Germinal center (tissue), 1 donor: Measurements from ENCODE around the gene KCNIP4.

Source experiments
- DNase-seq: peaks from one replicate; pipeline ENCODE4 v3.0.0; 2012; ENCODE audit warnings: mixed read lengths, low spot score

The KCNIP4 gene

DNA sequence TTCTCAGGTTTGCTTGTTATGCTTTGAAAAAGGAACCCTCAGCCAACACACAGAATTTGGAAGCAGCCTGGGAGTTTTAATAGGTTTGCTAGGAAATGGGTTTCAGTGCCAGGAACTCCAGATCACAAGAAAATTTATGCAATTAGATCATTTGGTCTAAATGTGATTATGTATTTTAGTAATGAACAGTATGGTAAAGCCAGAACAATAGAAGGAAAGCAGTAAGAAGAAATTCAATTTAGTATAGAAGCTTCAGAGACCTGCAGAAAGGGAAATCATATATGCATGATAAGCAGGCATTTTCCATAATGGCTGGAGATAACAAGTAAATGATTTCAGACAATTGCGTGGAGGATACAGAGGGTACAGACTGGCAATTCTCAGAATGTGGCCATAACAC lies 184.7 kb downstream of the KCNIP4 start:
- DNase-seq: no peak

DNA sequence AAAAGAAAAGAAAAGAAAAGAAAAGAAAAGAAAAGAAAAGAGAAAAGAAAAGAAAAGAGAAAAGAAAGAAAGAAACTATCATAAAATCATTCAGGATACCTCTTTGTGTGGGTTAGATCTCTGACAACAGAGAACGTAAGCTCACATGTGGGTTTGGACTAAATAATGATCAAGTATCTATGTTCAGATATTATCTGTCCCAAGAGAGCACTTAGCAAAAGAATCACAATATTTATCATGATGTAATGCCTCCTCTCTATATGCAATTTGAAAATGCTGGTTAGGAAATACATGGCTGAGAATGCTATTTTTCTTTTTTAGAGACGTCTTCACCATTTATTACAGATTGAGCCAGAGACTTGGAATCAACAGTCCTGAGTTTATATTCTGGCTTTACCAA lies 191.3 kb downstream of the KCNIP4 start:
- no peak for DNase-seq

DNA sequence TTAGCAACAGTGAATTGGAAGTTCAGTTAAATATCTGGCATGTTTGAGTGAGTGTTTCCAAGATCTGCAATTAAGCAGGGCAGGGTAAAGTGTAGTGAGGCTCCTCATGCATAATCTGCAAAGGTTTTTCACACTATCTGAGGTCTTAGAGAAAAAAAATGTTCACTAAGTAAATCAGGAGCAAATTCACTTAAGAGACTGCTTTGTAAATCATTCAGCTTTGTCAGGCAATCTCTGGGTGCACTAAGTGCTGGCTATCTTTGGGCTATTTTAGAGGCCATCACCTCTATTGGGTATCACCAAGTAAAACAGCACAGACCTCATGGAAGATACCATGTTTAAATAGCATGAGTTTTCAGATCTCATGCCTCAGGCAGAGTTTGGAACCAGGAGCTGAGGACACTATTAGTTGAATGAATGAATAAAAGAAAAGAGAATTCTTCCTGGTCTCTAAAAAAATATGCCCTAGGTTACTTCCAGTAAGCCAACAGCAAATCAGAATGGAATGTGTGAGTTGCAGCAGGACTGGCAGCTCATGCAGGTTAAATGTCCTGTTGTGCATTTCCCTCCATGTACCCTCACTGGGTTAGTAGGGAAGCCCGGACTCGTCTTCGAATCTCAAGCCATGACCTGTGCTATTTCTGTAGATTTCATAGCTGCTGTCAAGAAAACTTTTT lies 195.3 kb downstream of the KCNIP4 start:
- DNase-seq: no peak

DNA sequence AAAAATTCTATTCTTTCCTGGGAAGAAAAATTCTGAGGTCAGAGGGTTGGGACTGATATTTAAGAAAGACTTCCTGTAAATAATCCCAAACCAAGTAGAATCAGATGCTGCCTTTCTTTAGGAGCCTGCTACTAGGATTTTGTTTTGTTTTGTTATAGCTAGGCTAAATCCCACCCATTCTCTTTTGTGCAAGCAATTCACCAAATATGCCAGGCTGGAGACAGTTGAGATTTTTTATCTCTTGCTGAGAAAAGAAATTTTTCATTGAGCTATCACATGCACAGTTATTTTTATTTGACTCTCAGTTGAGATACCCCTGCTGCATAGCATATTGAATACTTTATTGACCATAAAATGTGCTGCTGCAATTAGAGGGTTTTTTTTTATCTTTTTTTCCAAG lies 196.0 kb downstream of the KCNIP4 start:
- DNase-seq: no peak

DNA sequence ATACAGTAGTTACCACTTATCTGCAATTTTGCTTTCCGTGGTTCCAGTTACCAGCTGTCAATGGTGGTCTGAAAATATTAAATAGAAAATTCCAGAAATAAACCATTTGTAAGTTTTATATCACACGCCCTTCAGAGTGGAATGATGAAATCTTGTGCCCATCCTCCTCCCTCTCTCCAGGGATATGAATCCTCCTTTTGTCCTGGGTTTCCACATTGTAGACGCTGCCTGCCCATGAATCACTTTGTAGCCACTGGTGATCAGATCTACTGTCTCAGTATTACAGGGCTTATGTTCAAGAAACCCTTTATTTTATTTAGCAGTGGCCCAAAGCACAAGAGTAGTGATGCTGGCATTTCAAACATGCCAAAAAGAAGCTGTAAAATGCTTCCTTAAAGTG lies 198.6 kb downstream of the KCNIP4 start:
- no peak for DNase-seq

DNA sequence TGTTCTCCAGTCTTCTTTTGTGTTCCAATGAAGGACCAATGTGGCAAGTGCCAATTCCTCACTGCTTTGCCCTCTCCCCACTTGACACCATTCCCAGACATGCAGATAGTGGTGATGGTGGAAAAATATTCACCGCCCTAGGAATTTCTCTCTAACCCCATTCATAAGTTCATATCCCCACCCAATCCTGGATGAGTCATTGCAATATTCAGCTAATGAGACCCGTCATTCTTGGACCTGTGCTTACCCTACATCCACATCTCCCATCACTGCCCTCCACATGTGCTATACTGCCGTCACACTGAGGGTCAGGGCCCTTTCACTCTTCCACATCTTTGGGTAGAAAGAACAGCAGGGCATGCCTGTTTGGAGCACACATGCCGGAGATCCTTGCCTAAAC lies 199.2 kb downstream of the KCNIP4 start:
- DNase-seq: no peak

DNA sequence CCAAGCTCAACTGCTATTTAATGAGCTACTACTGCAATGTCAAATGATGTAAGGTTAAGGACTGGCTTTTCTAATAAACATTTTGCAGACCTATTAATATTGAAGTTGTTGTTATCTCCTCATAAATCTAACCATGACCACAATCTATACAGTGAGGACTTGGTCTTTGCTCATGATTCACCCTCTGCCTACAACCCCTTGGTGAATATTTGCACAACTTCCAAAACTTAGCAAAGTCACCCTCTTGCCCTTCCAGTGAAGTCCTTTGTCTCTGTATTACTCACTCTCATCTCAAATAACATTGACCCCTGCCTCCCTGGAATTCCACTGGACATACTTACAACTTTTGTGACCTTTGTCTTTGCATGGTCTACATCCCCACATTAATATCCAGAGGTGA lies 204.5 kb downstream of the KCNIP4 start:
- DNase-seq: no peak

DNA sequence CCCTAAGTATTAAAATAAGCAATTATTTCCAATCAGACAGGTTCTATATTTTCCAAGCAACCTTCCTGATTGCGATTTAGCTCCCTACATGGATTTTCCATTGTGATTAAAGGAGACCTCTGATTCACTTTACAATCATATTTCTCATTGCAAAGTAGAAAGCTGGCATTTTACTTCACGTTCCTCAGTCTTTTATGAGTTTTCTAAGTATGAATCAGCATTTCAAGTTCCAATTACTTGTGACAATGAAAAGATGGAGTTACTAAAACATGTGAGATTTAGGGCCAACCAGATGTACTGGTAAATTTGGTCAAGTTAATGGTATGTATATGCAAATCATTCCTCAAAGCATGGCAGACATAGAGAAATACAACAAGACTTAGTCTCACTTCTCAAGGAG lies 206.2 kb downstream of the KCNIP4 start:
- DNase-seq: no peak

DNA sequence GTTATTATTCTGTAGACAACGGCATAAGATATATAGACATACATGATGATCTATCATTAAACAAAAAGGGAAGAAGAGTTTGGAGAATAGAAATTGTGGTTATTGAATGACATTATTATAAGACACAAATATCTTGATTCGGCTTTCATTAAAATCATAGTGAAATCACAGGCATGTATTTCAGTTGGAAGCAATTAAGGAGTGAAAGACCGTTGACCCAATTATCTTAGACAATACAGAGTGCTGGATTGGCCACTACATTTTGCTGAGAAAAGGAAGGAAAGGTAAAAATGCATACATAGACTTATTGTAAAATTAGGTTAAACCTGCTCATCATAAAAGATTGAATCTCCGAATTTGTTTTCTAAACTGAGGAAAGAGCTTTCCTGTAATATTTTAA lies 209.8 kb downstream of the KCNIP4 start:
- DNase-seq: no peak

DNA sequence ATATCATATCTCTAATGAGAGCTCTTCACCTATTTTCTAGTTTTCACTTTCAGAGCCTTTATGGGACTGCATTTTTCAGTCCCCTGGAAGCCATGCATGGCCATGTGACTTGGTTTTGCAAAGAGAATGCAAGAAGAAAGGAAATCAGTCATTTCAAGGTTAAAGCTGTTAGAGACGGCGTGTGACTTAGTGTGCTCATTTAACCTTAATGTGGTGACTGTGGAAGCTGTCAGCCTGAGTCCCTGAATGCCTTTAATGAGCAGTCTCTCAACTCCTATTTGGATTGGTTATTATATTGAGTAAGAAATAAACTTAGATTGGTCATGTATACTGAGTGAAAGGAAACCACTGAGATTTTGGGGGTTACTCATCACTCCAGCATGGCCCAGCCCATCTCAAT lies 212.7 kb downstream of the KCNIP4 start:
- DNase-seq: no peak

DNA sequence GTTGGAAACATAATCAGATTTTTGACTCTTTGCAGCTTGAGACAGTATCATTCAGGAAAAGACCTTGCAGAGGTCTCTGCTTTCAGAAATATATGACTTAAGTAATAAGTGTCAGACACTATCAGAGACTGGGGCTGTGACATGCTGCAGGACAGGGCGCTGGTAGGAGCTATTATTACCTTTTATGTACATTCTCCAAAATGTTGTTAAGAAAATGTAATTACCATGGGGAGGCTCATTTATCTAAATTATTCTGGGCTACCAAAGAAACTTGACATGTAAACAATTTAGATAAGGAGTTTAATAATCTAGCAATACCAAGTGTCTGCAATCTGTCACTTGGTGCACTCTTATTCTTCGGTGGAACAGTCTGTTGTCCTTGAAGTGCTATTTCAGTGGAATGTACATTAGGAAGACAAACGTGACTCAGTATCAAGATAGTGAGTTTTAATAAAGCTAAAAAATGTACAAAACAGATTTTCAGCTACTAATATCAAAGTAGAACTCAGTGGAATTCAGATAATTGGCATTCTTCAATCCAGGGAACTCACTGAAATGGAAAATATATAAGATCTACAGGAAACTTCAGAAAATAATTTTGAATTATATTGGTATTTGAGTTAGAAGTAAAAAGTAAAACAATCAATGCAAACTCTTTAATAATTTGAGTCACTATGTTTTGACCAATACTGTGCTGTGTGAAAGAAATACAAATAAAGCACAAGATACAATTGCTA lies 214.5 kb downstream of the KCNIP4 start:
- DNase-seq: no peak

DNA sequence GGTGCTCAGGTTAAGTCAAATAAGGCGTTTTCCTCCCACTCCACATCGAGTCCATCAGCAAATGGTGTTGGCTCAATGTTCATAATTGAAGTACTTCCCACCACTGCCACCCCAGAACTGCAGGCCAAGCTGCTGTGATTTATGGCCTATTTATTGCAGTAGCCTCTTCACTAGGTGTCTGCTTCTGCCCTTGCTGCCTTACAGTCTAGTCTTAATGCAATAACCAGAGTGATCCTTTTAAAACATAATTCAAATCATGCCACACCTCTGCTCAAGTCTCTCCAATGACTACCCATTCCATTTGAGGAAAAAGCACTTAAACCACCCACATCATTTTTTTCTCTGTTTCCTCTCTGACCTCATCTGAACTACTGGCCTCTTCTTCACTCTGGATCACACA lies 220.3 kb downstream of the KCNIP4 start:
- no peak for DNase-seq

DNA sequence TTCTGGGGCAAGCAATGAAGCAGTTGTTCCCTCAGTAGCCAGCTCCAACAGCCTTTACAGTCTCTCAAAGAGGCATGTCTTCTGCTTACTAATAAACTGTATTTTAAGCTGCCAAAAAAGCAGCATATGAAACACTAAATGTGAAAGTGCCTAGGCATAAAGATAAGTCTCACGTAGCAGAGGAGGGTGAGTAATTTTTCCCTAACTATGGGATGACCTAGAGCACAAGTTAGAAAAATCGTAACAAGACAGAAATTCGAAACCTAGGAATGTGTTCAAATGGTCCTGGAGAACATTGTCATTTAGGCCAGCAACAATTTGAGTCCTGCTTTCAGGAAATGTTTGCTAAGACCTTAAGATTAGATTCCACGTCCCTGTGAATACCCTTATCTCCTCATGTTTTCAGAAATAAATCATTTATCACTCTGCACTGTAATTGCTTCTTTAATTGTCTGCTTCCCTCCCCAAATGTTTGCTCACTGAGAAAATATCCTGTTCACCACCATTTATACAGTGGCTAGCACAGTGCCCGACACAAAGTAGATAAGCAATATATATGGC lies 222.2 kb downstream of the KCNIP4 start:
- no peak for DNase-seq

DNA sequence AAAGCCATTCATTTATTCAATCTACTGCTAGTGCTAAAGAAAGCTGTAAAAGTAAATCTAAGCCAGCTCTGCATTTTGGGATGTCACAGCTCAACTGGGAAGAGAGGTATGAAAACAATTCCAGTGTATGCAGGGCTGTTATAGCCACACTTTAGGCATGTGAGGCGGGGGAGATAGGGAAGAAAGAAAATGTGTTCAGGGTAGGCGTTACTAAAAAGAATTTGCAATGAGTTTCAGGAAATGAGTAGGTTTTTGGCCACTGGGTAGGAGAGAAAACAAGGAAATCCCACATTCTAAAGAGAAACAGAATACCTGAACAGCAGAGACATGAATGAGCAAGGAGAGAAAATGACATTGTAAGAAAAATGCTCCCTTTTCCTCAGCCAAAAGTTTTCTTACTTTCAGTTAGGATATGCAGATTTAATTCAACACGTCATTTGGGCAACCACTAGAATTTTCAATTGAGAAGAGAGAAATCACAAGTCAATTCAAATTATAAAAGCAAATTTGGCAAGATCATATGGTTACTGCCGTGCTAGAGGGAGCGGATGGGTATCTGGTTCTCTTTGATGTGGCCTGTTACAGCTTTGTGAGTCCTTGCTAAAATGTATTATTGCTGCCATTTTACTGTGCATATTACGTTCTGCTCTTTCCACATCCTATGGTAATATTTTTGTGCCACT lies 226.3 kb downstream of the KCNIP4 start:
- no peak for DNase-seq

DNA sequence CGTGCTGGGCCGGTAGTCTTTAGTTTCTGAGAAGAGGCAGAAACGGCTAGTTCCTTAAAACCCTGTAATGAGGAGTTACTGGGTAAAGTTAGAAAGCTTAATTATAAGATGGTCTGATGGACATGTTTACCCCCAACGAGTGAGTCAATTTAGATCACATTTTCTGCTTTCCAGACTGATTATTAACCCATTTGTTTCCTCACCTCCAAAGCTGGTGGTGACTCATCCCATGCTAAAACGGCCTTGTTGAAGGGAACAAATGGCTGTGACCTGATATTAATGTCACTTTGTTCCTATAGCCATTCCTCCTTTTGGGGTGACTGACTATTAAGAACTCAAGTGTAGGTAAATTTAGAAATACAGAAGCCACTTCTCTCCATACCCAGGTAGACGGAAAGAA lies 232.0 kb downstream of the KCNIP4 start:
- DNase-seq: no peak

DNA sequence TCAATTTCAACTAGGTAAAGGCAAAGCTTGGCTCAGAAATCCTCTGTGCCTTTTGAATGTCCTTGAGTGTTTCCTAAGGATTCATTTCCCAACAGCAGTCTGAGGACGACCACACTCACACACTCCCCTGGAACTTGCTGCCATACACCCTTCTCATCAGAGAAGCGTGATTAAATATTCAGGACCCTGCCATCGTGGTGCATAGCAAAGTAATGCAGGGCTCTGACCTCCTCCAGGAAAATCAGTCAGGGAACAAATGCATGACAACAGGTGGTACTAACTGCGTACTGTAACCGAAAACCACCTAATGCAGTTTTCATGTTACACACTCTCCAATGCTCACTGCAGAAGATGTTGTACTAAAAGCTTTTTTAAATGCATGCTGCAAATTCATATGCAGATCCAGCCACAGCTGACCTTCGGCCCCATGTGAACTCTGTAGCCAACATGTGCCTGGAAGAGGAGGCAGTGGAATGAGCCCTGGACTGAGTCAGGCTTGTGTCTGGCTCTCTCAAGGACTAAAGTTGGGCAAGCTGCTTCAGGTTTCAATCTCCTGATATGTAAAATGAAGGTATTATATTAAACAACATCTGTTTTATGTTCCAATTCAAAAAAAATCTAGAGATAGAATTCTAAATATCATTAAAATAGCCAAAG lies 238.3 kb downstream of the KCNIP4 start:
- DNase-seq: no peak

DNA sequence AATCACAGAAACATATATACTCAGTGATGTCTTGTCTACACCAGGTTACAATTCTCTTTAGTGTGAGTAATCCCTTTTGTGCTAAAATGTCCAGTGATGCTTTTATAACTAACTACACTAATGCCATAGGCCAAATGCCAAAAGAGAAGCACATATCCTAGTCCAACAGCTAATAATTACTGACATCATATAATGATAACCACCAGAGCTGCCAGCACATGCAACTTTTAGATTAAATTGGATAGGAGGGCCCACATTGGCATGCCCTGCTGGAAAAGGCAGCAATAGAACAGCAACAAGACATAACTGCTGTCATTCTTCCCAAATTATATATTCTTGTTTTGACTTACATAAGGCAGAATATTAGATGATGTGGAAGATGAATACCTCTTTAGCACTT lies 238.8 kb downstream of the KCNIP4 start:
- DNase-seq: no peak

DNA sequence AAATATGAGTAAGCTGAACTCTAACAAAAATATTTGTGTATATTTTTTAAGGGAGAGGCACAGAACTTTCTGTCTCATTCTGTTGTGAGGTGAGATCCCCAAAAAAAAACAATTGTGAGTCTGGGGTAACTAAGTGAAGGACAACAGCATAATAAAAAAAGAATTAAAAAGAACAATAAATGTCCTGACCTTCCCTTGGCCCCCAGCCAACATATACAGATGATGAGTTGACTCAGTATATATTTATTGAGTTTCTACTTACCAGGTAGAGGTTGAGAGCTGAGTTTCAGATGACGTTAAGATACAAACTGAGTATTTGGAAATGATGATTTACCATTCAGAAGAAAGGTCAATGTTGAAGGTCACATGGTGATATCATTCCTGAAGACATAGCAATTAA lies 239.5 kb downstream of the KCNIP4 start:
- no peak for DNase-seq

DNA sequence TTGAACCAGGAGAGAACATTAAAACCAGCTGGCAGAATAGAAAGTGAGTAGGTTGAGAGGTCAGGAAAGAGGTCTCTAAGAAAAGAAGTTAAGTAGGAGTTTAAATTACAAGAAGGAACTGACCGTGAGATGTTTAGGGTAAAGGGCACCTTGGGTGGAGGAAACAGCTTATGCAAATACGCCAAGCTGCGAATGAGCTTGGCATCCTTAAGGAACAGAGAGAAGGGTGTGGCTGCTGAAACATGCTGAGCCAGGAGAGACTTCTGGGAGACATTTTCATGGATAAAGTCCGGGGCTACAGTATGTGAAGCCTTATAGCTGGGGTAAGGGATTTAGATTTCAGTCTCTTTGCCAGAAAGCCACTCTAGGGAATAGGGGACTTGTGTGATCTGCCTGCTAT lies 249.1 kb downstream of the KCNIP4 start:
- DNase-seq: no peak

DNA sequence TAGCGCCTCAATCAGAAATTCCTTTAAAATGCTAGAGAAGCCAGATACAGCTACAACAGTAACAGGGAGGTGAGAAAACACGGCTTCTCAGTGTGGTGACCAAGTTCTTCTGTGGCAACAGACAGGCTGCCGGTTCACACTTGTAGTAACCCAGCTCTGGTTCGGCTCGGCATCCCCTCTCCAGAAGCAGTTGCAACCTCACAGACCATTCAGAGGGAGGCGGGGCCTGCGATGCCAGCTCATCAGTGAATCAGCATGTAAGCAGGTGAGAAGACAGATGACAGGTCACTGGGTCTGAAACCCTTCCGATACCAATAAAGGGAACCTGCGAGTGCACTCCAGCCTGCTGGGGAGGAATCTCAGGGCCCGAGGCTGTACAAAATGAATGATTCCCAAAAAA lies 251.0 kb downstream of the KCNIP4 start:
- DNase-seq: no peak

DNA sequence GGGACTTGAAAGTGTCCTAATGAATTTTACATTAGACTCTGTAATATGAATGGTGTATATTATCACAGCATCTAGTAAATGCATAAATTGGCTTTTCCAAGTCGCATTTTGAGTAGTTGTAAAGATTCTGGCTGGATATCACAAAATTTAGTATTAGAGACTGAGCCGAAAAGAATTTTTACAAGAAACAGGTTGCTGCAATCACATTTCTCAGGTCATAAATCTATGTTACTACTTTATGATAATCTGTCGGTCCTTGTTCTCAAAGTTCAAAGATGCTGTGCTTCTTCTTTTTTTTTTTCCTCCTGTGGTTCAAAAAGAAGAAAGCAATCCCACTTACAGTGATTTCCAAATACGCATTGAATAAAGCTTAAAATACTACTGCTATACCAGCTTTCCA lies 253.4 kb downstream of the KCNIP4 start:
- DNase-seq: no peak

DNA sequence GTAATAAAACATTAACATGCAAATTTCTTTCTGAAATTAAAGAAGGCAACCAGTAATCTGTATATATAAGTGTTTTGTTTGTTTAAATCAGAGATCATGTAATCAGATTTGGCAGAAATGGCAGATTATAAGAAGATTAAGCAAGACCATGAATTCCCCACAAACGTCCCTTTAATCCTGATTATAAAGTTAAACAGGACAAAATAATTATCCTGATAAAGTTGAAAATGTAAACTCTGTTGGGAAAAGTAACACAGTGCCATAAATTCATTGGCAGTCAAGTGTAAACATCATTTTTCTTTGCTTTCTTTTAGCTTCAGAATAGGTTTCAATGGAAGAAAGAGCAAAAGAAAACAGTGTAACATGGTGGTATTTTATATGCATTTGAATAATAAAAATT lies 256.3 kb downstream of the KCNIP4 start:
- DNase-seq: no peak
